ENCODE data around the gene ZDHHC11. TPM values are rescaled to one million over a fixed set of nuclear protein-coding genes. Genes with fewer than 3 reads are reported as not detected.

ZDHHC11 gene
- total RNA-seq, 2 experiments from 2014 or later: 13.3 to 18.3 TPM

DNA sequence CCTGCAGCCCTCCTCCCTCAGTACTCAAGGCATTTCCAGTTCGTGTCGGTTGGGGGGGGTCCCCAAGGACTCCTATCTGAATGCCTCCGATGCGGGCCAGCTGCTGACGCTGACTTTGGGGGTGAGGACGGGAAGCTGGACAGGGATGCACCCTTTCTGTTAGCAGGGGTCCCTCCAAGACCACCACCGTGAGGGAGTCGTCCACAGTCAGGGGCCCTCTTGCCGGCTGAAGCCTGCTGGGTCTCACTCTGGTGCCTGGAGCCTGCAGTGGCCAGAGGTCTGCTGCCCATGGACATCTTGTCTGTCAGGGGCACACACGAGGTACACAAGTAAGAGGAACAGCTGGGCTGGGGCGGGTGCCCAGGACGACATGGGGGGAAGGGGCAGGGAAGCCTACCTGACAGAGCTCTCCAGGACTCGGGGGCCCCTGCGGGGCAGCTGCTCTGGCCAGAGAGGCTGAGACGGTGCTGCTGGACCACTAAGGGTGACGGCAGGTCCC lies 9.1 kb upstream of the ZDHHC11 start:
- DNase-seq (no peak), ATAC-seq (ENCODE audit: poor library complexity) (no peak)
- peaks cover 28% of the 10 kb centered on the region for H3K36me3 Mint-ChIP-seq (ENCODE audit: low read depth)
- intact Hi-C loops (cut with DNase I, micrococcal nuclease): no loop called here
- Histone ChIP-seq H3K4me1 (ENCODE audit: insufficient read depth, low read length) (peaks cover 5% of the 10 kb centered on the region), H3K4me3 (ENCODE audit: low read length) (no peak overlapping the region), H3K27me3 (ENCODE audit: control insufficient read depth in 1 of 2, insufficient read depth in 2 of 2, low read length in 2 of 2) (no peaks in the 10 kb centered on the region), H3K9me3 (ENCODE audit: control insufficient read depth in 1 of 2, insufficient read depth in 1 of 2, low read length in 2 of 2) (peaks cover 0 to 12% of the 10 kb centered on the region in 2 experiments), H3K36me3 (ENCODE audit: insufficient read depth, low read length) (peaks cover 26% of the 10 kb centered on the region), H3K27ac (ENCODE audit: low read depth in 1 of 2, low read length in 2 of 2) (no peak overlapping the region)
- CTCF ChIA-PET: no interaction called here
- H3K9me3 Mint-ChIP-seq: no peaks in the 10 kb centered on the region
- H3K27ac Mint-ChIP-seq: no peak overlapping the region
- no peaks in the 10 kb centered on the region for H3K4me1 Mint-ChIP-seq (ENCODE audit: low read depth)
- TF ChIP-seq, protein P1, sequence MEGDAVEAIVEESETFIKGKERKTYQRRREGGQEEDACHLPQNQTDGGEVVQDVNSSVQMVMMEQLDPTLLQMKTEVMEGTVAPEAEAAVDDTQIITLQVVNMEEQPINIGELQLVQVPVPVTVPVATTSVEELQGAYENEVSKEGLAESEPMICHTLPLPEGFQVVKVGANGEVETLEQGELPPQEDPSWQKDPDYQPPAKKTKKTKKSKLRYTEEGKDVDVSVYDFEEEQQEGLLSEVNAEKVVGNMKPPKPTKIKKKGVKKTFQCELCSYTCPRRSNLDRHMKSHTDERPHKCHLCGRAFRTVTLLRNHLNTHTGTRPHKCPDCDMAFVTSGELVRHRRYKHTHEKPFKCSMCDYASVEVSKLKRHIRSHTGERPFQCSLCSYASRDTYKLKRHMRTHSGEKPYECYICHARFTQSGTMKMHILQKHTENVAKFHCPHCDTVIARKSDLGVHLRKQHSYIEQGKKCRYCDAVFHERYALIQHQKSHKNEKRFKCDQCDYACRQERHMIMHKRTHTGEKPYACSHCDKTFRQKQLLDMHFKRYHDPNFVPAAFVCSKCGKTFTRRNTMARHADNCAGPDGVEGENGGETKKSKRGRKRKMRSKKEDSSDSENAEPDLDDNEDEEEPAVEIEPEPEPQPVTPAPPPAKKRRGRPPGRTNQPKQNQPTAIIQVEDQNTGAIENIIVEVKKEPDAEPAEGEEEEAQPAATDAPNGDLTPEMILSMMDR (IDR thresholded peaks at IDR 0.05): no peak
- POLR2A ChIA-PET: no interaction called here
- no peak overlapping the region for H3K4me3 Mint-ChIP-seq
- H3K27me3 Mint-ChIP-seq: no peaks in the 10 kb centered on the region

DNA sequence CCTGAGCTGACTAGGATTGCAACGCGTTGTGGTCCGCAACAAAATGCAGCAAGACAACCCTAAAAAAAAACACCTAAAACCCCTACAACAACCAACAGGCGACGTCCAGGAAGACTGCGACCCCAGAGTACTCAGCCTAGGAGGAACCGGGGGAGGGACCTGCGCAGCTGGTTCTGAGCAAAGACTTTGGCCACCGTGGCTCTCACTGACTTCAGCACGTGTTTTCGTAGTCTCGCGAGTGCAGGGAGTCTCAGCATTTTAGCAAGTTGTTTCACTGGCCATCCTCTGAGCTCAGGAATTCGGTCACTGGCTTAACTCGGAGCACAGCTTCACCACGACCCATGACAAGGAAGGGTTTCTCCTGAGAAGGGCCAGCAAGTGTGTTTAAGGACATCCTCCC lies 8.6 kb upstream of the ZDHHC11 start:
- POLR2A ChIA-PET: no interaction called here
- intact Hi-C loops (cut with DNase I, micrococcal nuclease): no loop called here
- Histone ChIP-seq H3K9me3 (ENCODE audit: control insufficient read depth in 1 of 2, insufficient read depth in 1 of 2, low read length in 2 of 2) (peaks cover 0 to 12% of the 10 kb centered on the region in 2 experiments), H3K4me3 (ENCODE audit: low read length) (no peak overlapping the region), H3K27me3 (ENCODE audit: control insufficient read depth in 1 of 2, insufficient read depth in 2 of 2, low read length in 2 of 2) (no peaks in the 10 kb centered on the region), H3K27ac (ENCODE audit: low read depth in 1 of 2, low read length in 2 of 2) (no peak overlapping the region), H3K36me3 (ENCODE audit: insufficient read depth, low read length) (peaks cover 22% of the 10 kb centered on the region), H3K4me1 (ENCODE audit: insufficient read depth, low read length) (peaks cover 5% of the 10 kb centered on the region)
- DNase-seq: no peak
- TF ChIP-seq, protein P1 (IDR thresholded peaks at IDR 0.05): no peak
- ATAC-seq (ENCODE audit: poor library complexity): no peak
- no peaks in the 10 kb centered on the region for H3K4me1 Mint-ChIP-seq (ENCODE audit: low read depth)
- no peak overlapping the region for H3K27ac Mint-ChIP-seq
- no peaks in the 10 kb centered on the region for H3K27me3 Mint-ChIP-seq
- peaks cover 23% of the 10 kb centered on the region for H3K36me3 Mint-ChIP-seq (ENCODE audit: low read depth)
- no peaks in the 10 kb centered on the region for H3K9me3 Mint-ChIP-seq
- no peak overlapping the region for H3K4me3 Mint-ChIP-seq
- CTCF ChIA-PET: no interaction called here

- H3K4me3 Mint-ChIP-seq: no peak overlapping the region
- TF ChIP-seq, protein P1 (IDR thresholded peaks at IDR 0.05): no peak
- no peaks in the 10 kb centered on the region for H3K27me3 Mint-ChIP-seq
- Histone ChIP-seq H3K27ac (ENCODE audit: low read depth in 1 of 2, low read length in 2 of 2) (no peak overlapping the region), H3K36me3 (ENCODE audit: insufficient read depth, low read length) (peaks cover 15% of the 10 kb centered on the region), H3K9me3 (ENCODE audit: control insufficient read depth in 1 of 2, insufficient read depth in 1 of 2, low read length in 2 of 2) (peaks cover 0 to 12% of the 10 kb centered on the region in 2 experiments), H3K4me3 (ENCODE audit: low read length) (no peak overlapping the region), H3K4me1 (ENCODE audit: insufficient read depth, low read length) (peaks cover 5% of the 10 kb centered on the region), H3K27me3 (ENCODE audit: control insufficient read depth in 1 of 2, insufficient read depth in 2 of 2, low read length in 2 of 2) (no peaks in the 10 kb centered on the region)
- no peaks in the 10 kb centered on the region for H3K4me1 Mint-ChIP-seq (ENCODE audit: low read depth)
- DNase-seq (no peak), ATAC-seq (ENCODE audit: poor library complexity) (no peak)
- H3K9me3 Mint-ChIP-seq: no peaks in the 10 kb centered on the region
- intact Hi-C loops (cut with DNase I, micrococcal nuclease): no loop called here
- ChIA-PET CTCF (no interaction called here), POLR2A (no interaction called here)
- peak overlapping the region; percentile 4 for H3K27ac Mint-ChIP-seq
- peaks cover 17% of the 10 kb centered on the region for H3K36me3 Mint-ChIP-seq (ENCODE audit: low read depth)
These were observed 7.9 kb upstream of the ZDHHC11 start for GRCh38 chr5:858726-859125.

All from CD4-positive, alpha-beta T cell (primary cell).